Cardiac muscle cell (in vitro differentiated cells and primary cell): ENCODE data around the gene ANXA9. TPM values are rescaled to one million over a fixed set of nuclear protein-coding genes. Genes with fewer than 3 reads are reported as not detected.

Experiments used
- DNase-seq, 2 donors: peaks; one replicate each; pipeline versions ENCODE4 v3.0.0 to v3.0.0-alpha.2; 2010 to 2017; ENCODE audit warnings: low read depth in 1 of 2, low spot score in 1 of 2
- H3K27ac ChIP-seq: fragments of 200-600 bp; sonication (generic); 2 replicates; pipeline ENCODE4 v1.5.1; 2016
- H3K27me3 ChIP-seq: fragments of 200-600 bp; sonication (generic); 2 replicates; pipeline ENCODE4 v1.6.0; 2016; ENCODE audit warnings: control low read depth
- H3K36me3 ChIP-seq: fragments of 200-600 bp; sonication (generic); 2 replicates; pipeline ENCODE4 v1.5.1; 2016; ENCODE audit warnings: control low read depth
- H3K4me1 ChIP-seq: fragments of 200-600 bp; sonication (generic); 2 replicates; pipeline ENCODE4 v1.8.1; 2017; ENCODE audit warnings: low read depth, mild to moderate bottlenecking, mixed run types
- H3K4me3 ChIP-seq: fragments of 200-600 bp; sonication (generic); 2 replicates; pipeline ENCODE4 v1.5.1; 2016; ENCODE audit warnings: mild to moderate bottlenecking
- H3K9me3 ChIP-seq: fragments of 200-600 bp; sonication (generic); 2 replicates; pipeline ENCODE4 v1.5.1; 2017; ENCODE audit warnings: low read depth, mild to moderate bottlenecking, control low read depth
- polyA plus RNA-seq: library from polyadenylated mRNA; unstranded; fragments of >200 nt; fragmentation: Nextera tagmentation; extraction: Ambion mirVana; gene quantifications from 2 replicates; pipeline ENCODE4 v1.2.1, GENCODE V29; 2016
- total RNA-seq: library from RNA; depleted of rRNA; stranded (reverse); fragments of >200 nt; gene quantifications from 2 replicates; pipeline ENCODE4 v1.2.3, GENCODE V29; 2016
- TF ChIP-seq, protein P1 (sequence below): IDR thresholded peaks from 2 replicates; pipeline ENCODE4 v1.5.1; 2012; ENCODE audit warnings: low read depth, mild to moderate bottlenecking, low read length

Gene ANXA9
- total and polyA plus RNA-seq, 2 experiments from 2014 or later = 1.7 to 2.0 TPM

DNA sequence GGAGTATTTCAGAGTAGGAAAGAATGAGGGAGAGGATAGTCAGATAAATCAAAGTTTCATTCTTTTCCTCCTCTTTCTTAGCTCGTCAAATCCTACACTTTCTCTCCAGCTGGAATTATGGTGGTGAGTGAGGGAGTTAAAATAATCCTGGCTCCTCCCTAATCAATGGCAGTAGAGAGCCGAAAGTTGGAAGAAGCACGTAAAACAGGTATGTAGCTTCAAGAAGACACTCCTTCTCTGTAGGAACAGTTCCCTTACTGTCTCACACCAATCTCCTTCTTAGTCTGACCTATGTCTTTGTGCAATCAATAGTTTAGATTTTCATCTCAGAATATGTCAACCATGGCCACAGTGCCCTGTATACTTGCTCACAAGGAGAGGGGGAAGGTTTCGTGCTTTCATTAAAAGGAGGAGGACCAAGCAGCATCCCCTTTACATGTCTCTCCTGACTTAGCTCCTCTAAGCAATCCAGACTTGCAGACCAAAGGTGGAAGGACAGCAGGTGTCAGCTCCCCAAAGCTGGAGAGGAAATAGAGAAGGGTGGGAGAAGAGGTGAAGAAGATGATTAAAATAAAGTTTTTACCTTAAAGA, 23.7 kb downstream of the ANXA9 start:
- DNase-seq = no peak

DNA sequence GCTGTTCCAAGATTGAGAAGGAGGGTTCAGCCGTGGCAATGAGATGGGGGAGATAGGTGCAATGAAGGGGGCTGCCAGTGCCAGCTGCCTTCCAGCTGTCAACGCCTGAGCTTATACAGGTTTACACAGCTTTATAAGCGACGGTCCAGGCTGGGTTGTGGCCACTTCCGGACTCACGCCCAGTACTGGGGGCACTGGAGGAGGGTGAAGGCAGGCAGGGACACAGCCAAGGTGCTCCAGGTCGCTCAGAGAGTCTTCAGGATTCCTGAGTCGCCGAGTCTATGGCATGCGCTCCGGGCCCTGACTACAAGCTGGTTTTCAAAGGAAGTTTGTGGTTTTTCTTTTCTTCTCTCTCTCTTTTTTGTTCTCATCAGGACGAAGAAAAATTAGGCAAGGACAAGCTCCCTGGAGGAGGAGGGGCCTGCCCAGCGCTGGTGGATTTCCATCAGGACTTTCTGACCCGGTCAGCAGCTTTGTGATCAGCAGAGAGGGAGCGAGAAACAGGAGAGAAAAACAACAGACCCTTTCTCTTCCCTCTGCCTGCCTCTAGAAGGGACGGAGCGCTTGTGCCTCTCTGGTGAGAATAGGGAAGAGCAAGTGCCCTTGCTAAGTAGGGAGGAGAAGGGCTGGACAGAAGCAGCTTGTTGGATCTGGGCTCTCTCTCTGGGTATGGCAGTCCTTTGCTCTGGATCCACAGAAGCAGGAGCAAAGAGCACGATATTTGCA, 24.4 kb downstream of the ANXA9 start, which contains the start of gene MINDY1:
Gene MINDY1, minus strand, starts transcription at position 576 of the 726 bp plus-strand sequence. CDS start 4,285 bp downstream, outside the sequence.
- DNase-seq = peak; percentile 88 to 91
- Histone ChIP-seq H3K4me1 (peaks cover 35% of the 10 kb centered on the region), H3K4me3 (peak within 1 kb of the TSS; percentile 41), H3K36me3 (no peaks in the 10 kb centered on the region), H3K9me3 (no peaks in the 10 kb centered on the region), H3K27me3 (no peaks in the 10 kb centered on the region), H3K27ac (peak within 1 kb of the TSS; percentile 93)
- TF ChIP-seq, protein P1, sequence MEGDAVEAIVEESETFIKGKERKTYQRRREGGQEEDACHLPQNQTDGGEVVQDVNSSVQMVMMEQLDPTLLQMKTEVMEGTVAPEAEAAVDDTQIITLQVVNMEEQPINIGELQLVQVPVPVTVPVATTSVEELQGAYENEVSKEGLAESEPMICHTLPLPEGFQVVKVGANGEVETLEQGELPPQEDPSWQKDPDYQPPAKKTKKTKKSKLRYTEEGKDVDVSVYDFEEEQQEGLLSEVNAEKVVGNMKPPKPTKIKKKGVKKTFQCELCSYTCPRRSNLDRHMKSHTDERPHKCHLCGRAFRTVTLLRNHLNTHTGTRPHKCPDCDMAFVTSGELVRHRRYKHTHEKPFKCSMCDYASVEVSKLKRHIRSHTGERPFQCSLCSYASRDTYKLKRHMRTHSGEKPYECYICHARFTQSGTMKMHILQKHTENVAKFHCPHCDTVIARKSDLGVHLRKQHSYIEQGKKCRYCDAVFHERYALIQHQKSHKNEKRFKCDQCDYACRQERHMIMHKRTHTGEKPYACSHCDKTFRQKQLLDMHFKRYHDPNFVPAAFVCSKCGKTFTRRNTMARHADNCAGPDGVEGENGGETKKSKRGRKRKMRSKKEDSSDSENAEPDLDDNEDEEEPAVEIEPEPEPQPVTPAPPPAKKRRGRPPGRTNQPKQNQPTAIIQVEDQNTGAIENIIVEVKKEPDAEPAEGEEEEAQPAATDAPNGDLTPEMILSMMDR = peak; percentile 66

More for the DNA sequence above, 23.7 kb downstream of the ANXA9 start:
- Histone ChIP-seq H3K27ac (peak overlapping the region; percentile 93), H3K27me3 (no peaks in the 10 kb centered on the region), H3K36me3 (no peaks in the 10 kb centered on the region), H3K4me1 (peaks cover 28% of the 10 kb centered on the region), H3K9me3 (no peaks in the 10 kb centered on the region), H3K4me3 (peak overlapping the region; percentile 41)
- TF ChIP-seq, protein P1 = no peak

DNA sequence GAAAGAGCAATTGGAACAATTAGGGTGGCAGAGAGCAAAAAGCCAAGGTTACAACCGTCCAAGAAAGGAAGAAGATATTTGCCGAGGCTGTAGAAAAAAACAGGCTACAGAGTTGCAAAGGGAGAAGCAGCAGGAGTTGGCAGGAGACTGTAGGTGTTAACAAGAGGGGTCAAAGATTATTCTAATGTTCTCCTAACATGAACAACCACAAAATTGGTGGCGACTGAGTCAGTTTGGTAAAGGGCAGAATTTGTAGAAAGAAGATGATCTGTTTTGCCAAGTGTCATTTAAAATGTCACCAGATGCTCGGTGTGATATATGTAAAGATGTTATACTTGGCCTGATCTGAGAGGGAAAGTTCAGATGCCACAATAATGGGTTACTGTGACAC, 25.8 kb downstream of the ANXA9 start:
- Histone ChIP-seq H3K27ac (peak overlapping the region; percentile 56), H3K4me1 (peaks cover 49% of the 10 kb centered on the region), H3K36me3 (no peaks in the 10 kb centered on the region), H3K9me3 (no peaks in the 10 kb centered on the region), H3K4me3 (peak overlapping the region; percentile 59), H3K27me3 (no peaks in the 10 kb centered on the region)
- TF ChIP-seq, protein P1 = no peak
- no peak for DNase-seq

DNA sequence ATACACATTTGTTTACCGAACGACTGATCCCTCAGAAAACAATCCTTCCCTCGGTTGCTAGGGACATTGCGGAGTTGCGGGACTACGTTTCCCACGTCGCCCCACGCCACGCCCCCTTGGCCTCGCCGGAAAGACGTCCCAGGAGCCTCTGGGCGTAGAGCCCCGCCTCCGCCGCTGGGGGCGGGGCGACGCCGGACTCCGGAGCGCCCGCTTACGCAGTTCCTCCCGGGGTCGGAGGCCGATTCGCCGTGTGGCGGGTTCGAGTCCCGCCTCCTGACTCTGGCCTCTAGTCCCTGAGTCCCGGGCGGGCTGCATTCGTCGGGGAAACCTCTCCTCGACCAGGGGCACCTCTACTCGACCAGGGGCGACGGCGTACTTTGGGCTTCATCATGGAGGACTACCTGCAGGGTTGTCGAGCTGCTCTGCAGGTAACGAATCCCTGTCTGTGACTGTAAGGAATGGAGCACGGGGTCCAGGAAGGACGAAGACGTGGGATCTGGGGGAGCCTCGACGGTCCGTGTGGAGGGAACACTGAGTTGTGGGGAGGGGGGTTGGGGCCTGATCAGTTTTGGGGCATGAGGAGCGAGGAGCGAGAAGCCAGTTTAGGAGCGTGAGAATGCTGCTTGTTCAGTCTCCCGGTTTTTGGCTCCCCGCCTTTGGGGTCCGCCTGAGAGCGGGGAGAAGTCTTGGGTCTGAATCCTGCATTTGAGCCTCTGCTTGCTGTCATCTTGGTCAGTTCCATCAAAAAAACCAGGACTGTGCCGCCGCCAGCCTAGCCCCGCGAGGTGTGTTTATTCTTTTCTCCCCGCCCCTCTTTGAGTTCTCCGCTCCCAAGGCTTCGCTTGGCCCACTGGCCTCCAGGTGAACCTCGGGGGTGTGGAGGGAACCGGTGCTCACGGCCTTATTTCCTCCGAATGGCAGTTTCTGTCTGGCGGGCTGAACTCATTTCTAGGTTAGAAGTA, 26.4 kb downstream of the ANXA9 start, which contains the start of gene PRUNE1:
Gene PRUNE1, plus strand, starts transcription at position 206 of the 962 bp plus-strand sequence. Its CDS starts 184 bp downstream, at position 390.
- Histone ChIP-seq H3K9me3 (no peaks in the 10 kb centered on the region), H3K36me3 (no peaks in the 10 kb centered on the region), H3K27ac (peak within 1 kb of the TSS; percentile 56), H3K27me3 (no peaks in the 10 kb centered on the region), H3K4me3 (peak within 1 kb of the TSS; percentile 59), H3K4me1 (peaks cover 55% of the 10 kb centered on the region)
- TF ChIP-seq, protein P1 = no peak
- DNase-seq = peak; percentile 97 to 98

DNA sequence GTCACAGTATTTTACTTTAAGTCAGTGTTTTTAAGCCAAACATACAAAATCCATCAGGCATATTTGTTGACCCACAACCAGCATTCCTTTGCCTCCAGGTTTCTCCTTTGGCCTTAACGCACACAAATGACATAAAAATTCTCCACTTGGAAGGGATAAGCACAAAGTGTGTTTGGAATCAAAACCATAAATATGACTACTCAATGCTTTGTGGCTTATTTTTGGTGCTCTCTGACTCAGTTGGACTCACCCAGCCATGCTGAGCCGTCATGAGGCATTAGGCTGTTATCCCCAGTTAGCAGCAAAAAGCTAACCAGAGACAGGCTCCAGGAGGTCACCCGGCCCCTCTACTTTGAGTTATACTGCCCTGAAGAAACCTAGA, 27.1 kb downstream of the ANXA9 start:
- no peaks in the 10 kb centered on the region for H3K27me3 ChIP-seq
- TF ChIP-seq, protein P1 = no peak
- peak in 1 of 2 donors; percentile 31 for DNase-seq
- H3K36me3 ChIP-seq = no peaks in the 10 kb centered on the region
- peak overlapping the region; percentile 38 for H3K27ac ChIP-seq
- peak overlapping the region; percentile 59 for H3K4me3 ChIP-seq
- no peaks in the 10 kb centered on the region for H3K9me3 ChIP-seq
- peaks cover 61% of the 10 kb centered on the region for H3K4me1 ChIP-seq
